Glomerular endothelial cell (primary cell): Measurements from ENCODE around the gene BMPR1A. TPM values are rescaled to one million over a fixed set of nuclear protein-coding genes. Genes with fewer than 3 reads are reported as not detected.
"Not testable (repeated sequence)": the region's sequence is repeated elsewhere in the genome, so short reads cannot be mapped to it uniquely, and the experiment has no call there.

Experiments used
- DNase-seq: peaks from one replicate; pipeline ENCODE4 v3.0.0-alpha.2; 2011; ENCODE audit warnings: low read depth, low spot score; ENCODE audit errors: extremely low read depth
- total RNA-seq: library from RNA; depleted of rRNA; stranded (reverse); fragments of >200 nt; gene quantifications from 2 replicates; pipeline ENCODE4 v1.2.3, GENCODE V29; 2015

Gene BMPR1A
- total RNA-seq, 1 donor from 2014 or later = 2.8 TPM

- DNase-seq = no peak
Observed at GRCh38 chr10:86728056-86728455, 28.4 kb upstream of the BMPR1A start.

GRCh38 chr10:86729677-86730076 lies 26.7 kb upstream of the BMPR1A start:
- DNase-seq = no peak

- no peak for DNase-seq
Observed at GRCh38 chr10:86730227-86730626, 26.2 kb upstream of the BMPR1A start.

- DNase-seq = no peak
Observed at GRCh38 chr10:86732771-86733170, 23.6 kb upstream of the BMPR1A start.

- no peak for DNase-seq
Observed at GRCh38 chr10:86733260-86733671, 23.2 kb upstream of the BMPR1A start.

GRCh38 chr10:86734207-86734988 lies 22.0 kb upstream of the BMPR1A start:
- no peak for DNase-seq

GRCh38 chr10:86735278-86735677 lies 21.1 kb upstream of the BMPR1A start:
- not testable (repeated sequence) for DNase-seq

- no peak for DNase-seq
Observed at GRCh38 chr10:86742230-86742629, 14.2 kb upstream of the BMPR1A start.

- DNase-seq = no peak
Observed at GRCh38 chr10:86744067-86744725, 12.2 kb upstream of the BMPR1A start.

GRCh38 chr10:86747796-86748581 lies 8.4 kb upstream of the BMPR1A start:
- peak; percentile 83 for DNase-seq

- no peak for DNase-seq
Observed at GRCh38 chr10:86749854-86750253, 6.6 kb upstream of the BMPR1A start.

GRCh38 chr10:86751477-86751876 lies 4.9 kb upstream of the BMPR1A start:
- no peak for DNase-seq

- DNase-seq = no peak
Observed at GRCh38 chr10:86752311-86752710, 4.1 kb upstream of the BMPR1A start.

- no peak for DNase-seq
Observed at GRCh38 chr10:86753051-86753450, 3.4 kb upstream of the BMPR1A start.

- no peak for DNase-seq
Observed at GRCh38 chr10:86753638-86754434, 2.6 kb upstream of the BMPR1A start.

GRCh38 chr10:86755454-86755739 lies 1.0 kb upstream of the BMPR1A start:
- no peak for DNase-seq

GRCh38 chr10:86755740-86756510 lies 494 bp upstream of the BMPR1A start:
- no peak for DNase-seq

GRCh38 chr10:86757113-86757972 lies 924 bp downstream of the BMPR1A start:
- no peak for DNase-seq
